HUES64 (cell line): ENCODE measurements around the gene GEMIN2.
"Not testable (repeated sequence)": the region's sequence is repeated elsewhere in the genome, so short reads cannot be mapped to it uniquely, and the experiment has no call there.

Experiments used
- H3K27ac ChIP-seq: 2 replicates; pipeline ENCODE4 v1.7.0; 2013; ENCODE audit warnings: low read depth, low read length, inconsistent platforms
- H3K27me3 ChIP-seq: 2 replicates; pipeline ENCODE4 v1.6.1; 2013; ENCODE audit warnings: mild to moderate bottlenecking, low read length; ENCODE audit not compliant: insufficient read depth
- H3K36me3 ChIP-seq: 2 replicates; pipeline ENCODE4 v1.6.1; 2013; ENCODE audit warnings: mild to moderate bottlenecking, low read length; ENCODE audit not compliant: insufficient read depth
- H3K4me1 ChIP-seq: 2 replicates; pipeline ENCODE4 v1.6.1; 2013; ENCODE audit warnings: mild to moderate bottlenecking, low read length, moderate library complexity; ENCODE audit not compliant: insufficient read depth
- H3K4me3 ChIP-seq: 2 replicates; pipeline ENCODE4 v1.5.1; 2013; ENCODE audit warnings: mild to moderate bottlenecking, low read length, moderate library complexity
- H3K9ac ChIP-seq: 2 replicates; pipeline ENCODE4 v1.6.1; 2013; ENCODE audit warnings: mild to moderate bottlenecking, low read depth, low read length
- H3K9me3 ChIP-seq: 2 replicates; pipeline ENCODE4 v1.6.1; 2013; ENCODE audit warnings: low read depth, low read length; ENCODE audit not compliant: insufficient read depth
- WGBS: fragments of 150-250, 120-280 bp; methylation state at CpG from one replicate; pipeline ENCODE4 v1.1.7; 2013; ENCODE audit warnings: missing lambda C conversion rate; 5-methylcytosine and 5-hydroxymethylcytosine counted together

Gene GEMIN2

DNA sequence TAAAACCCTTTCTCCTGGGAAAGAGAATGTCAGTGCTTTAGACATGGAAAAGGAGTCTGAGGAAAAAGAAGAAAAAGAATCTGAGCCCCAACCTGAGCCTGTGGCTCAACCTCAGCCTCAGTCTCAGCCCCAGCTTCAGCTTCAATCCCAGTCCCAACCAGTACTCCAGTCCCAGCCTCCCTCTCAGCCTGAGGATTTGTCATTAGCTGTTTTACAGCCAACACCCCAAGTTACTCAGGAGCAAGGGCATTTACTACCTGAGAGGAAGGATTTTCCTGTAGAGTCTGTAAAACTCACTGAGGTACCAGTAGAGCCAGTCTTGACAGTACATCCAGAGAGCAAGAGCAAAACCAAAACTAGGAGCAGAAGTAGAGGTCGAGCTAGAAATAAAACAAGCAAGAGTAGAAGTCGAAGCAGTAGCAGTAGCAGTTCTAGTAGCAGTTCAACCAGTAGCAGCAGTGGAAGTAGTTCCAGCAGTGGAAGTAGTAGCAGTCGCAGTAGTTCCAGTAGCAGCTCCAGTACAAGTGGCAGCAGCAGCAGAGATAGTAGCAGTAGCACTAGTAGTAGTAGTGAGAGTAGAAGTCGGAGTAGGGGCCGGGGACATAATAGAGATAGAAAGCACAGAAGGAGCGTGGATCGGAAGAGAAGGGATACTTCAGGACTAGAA lies 67.0 kb downstream of the GEMIN2 start:
- WGBS: 94% methylated on average over 7 of the region's 7 CpGs
- no peak overlapping the region for H3K4me3 ChIP-seq
- H3K27me3 ChIP-seq: no peaks in the 10 kb centered on the region
- H3K9ac ChIP-seq: no peak overlapping the region
- no peak overlapping the region for H3K27ac ChIP-seq
- H3K9me3 ChIP-seq: no peaks in the 10 kb centered on the region
- H3K36me3 ChIP-seq: peaks cover 95% of the 10 kb centered on the region
- H3K4me1 ChIP-seq: peaks cover 9% of the 10 kb centered on the region; the same call in 1 of the 2 replicates

DNA sequence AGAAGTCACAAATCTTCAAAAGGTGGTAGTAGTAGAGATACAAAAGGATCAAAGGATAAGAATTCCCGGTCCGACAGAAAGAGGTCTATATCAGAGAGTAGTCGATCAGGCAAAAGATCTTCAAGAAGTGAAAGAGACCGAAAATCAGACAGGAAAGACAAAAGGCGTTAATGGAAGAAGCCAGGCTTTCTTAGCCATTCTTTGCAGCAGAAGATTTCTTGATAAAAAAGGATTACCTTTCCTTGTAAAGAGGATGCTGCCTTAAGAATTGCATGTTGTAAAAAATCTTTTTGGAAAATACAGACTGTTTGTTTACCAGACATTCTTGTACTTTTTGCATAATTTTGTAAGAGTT lies 67.5 kb downstream of the GEMIN2 start:
- peaks cover 5% of the 10 kb centered on the region; the same call in 1 of the 2 replicates for H3K4me1 ChIP-seq
- WGBS: 91% methylated on average over 5 of the region's 5 CpGs
- no peaks in the 10 kb centered on the region for H3K9me3 ChIP-seq
- no peak overlapping the region for H3K27ac ChIP-seq
- no peak overlapping the region for H3K4me3 ChIP-seq
- peaks cover 90% of the 10 kb centered on the region for H3K36me3 ChIP-seq
- H3K9ac ChIP-seq: no peak overlapping the region
- H3K27me3 ChIP-seq: no peaks in the 10 kb centered on the region

GRCh38 chr14:39182770-39183684 lies 68.9 kb downstream of the GEMIN2 start:
- WGBS: 96% methylated on average over 1 of the region's 1 CpG
- Histone ChIP-seq H3K9ac (no peak overlapping the region), H3K9me3 (no peaks in the 10 kb centered on the region), H3K36me3 (peaks cover 76% of the 10 kb centered on the region), H3K4me1 (peaks cover 11% of the 10 kb centered on the region), H3K4me3 (no peak overlapping the region), H3K27ac (no peak overlapping the region), H3K27me3 (no peaks in the 10 kb centered on the region)

DNA sequence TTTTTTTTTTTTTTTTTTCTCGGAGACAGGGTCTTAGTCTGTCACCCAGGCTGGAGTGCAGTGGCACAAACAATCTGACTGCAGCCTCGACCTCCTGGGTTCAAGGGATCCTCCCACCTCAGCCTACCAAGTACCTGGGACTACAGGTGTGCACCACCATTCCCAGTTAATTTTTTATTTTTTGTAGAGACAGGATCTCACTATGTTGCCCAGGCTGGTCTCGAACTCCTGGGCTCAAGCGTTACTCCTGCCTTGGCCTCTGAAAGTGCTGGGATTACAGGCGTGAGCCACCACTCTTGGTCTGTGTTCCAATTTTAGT lies 69.5 kb downstream of the GEMIN2 start:
- Histone ChIP-seq H3K36me3 (peaks cover 70% of the 10 kb centered on the region), H3K4me1 (peaks cover 14% of the 10 kb centered on the region)
- not testable (repeated sequence) for H3K4me3 ChIP-seq, H3K27ac ChIP-seq, H3K9ac ChIP-seq, H3K27me3 ChIP-seq, H3K9me3 ChIP-seq
- WGBS: 93% methylated on average over 5 of the region's 5 CpGs

GRCh38 chr14:39184628-39185255 lies 70.6 kb downstream of the GEMIN2 start:
- H3K27ac ChIP-seq: no peak overlapping the region
- no peak overlapping the region for H3K9ac ChIP-seq
- H3K36me3 ChIP-seq: peaks cover 59% of the 10 kb centered on the region
- H3K9me3 ChIP-seq: no peaks in the 10 kb centered on the region
- 96% methylated on average over 4 of the region's 4 CpGs for WGBS
- peaks cover 14% of the 10 kb centered on the region for H3K4me1 ChIP-seq
- no peak overlapping the region for H3K4me3 ChIP-seq
- no peaks in the 10 kb centered on the region for H3K27me3 ChIP-seq

DNA sequence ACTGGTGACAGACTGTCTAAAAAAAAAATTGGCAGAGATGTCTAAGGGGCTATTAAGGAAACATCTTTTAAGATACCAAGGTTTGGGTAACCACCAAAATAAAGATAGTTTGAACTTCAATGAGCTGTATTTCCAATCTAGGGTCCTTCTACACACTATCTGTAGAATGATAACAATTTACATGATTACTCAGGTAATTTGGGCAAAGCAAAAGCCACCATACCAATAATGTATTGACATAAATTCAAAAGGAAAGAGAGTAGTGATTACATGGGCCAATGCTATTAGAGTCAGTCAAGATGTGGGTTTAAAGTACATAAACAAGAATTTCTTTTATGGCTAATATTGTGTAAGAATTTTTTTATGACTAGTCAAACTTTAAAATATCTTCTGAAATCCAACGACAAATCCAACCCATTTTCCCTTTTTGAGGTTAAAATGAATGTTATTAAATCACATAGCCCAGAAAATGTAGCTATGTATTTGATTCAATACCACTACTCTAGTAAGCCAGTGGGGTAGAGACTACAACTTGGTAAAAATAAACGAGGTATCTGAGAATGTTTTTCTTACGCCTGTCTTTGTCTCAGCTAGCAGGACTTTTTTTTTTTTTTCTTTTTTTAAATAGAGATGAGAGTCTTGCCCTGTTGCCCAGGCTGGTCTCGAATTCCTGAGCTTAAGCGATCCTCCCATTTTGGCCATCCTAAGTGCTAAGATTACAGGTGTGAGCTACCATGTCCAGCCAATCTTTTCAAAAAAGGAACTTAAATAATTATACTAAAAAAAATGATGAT lies 71.3 kb downstream of the GEMIN2 start:
- no peak overlapping the region for H3K27ac ChIP-seq
- H3K9ac ChIP-seq: no peak overlapping the region
- H3K4me3 ChIP-seq: no peak overlapping the region
- no peaks in the 10 kb centered on the region for H3K27me3 ChIP-seq
- H3K9me3 ChIP-seq: no peaks in the 10 kb centered on the region
- H3K4me1 ChIP-seq: peaks cover 14% of the 10 kb centered on the region
- WGBS: 95% methylated on average over 4 of the region's 5 CpGs
- peaks cover 52% of the 10 kb centered on the region for H3K36me3 ChIP-seq
